ENCODE measurements around the gene NRCAM. TPM values are rescaled to one million over a fixed set of nuclear protein-coding genes. Genes with fewer than 3 reads are reported as not detected.
"Not testable (repeated sequence)": the region's sequence is repeated elsewhere in the genome, so short reads cannot be mapped to it uniquely, and the experiment has no call there.

NRCAM gene
- total RNA-seq, 1 donor from 2014 or later: 0.14 TPM

DNA sequence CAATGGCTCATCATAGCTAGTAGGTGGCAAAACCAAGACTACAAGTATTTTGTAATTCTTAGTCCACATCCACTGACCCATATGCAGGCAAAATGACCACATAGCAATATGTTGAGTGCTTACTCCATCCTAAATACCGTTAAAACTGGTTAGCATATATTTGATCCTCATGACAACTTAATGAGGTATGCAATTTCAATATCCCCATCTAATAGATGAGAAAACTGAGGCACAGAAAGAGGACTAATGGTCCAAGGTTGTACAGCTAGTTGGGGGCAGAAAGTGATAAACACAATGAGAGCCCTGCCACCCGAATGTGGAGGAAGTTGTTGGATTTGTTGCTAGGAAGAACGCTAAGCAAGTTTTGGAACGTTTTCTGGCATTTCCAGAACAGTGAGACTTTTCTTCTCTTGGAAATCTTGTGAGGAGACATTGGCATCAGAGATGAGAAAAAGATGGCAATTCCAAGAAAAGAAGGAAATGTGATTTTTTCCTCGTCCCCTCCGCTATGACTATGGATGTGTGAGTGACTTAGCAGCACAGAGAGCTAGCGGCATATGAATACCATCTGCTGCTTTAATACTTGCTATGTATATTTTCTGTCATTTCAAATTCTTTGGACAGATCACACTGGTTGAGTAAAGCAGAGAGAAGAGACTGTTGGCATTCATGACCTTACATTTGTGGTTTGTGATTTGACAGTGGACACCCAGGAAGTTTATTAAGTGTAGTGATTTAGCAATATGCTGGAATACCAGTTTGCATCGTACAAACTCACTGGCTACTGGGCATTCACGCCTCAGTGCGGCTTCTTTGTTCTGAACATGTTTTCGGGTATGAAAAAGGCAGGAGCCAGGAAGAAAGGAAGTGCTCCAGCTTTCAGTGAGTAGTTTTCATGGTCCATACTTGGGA lies 51.5 kb downstream of the NRCAM start:
- Histone ChIP-seq H3K4me1 (no peaks in the 10 kb centered on the region), H3K27ac (replicated peaks) (no peak overlapping the region), H3K4me3 (no peak overlapping the region), H3K27me3 (ENCODE audit: low read depth) (no peaks in the 10 kb centered on the region), H3K36me3 (no peaks in the 10 kb centered on the region), H3K9me3 (replicated peaks) (no peaks in the 10 kb centered on the region)
- intact Hi-C loops (cut with micrococcal nuclease): no loop called here
- DNase-seq: no peak
- TF ChIP-seq, protein P1, sequence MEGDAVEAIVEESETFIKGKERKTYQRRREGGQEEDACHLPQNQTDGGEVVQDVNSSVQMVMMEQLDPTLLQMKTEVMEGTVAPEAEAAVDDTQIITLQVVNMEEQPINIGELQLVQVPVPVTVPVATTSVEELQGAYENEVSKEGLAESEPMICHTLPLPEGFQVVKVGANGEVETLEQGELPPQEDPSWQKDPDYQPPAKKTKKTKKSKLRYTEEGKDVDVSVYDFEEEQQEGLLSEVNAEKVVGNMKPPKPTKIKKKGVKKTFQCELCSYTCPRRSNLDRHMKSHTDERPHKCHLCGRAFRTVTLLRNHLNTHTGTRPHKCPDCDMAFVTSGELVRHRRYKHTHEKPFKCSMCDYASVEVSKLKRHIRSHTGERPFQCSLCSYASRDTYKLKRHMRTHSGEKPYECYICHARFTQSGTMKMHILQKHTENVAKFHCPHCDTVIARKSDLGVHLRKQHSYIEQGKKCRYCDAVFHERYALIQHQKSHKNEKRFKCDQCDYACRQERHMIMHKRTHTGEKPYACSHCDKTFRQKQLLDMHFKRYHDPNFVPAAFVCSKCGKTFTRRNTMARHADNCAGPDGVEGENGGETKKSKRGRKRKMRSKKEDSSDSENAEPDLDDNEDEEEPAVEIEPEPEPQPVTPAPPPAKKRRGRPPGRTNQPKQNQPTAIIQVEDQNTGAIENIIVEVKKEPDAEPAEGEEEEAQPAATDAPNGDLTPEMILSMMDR (IDR thresholded peaks at IDR 0.05; ENCODE audit: borderline replicate concordance): no peak

DNA sequence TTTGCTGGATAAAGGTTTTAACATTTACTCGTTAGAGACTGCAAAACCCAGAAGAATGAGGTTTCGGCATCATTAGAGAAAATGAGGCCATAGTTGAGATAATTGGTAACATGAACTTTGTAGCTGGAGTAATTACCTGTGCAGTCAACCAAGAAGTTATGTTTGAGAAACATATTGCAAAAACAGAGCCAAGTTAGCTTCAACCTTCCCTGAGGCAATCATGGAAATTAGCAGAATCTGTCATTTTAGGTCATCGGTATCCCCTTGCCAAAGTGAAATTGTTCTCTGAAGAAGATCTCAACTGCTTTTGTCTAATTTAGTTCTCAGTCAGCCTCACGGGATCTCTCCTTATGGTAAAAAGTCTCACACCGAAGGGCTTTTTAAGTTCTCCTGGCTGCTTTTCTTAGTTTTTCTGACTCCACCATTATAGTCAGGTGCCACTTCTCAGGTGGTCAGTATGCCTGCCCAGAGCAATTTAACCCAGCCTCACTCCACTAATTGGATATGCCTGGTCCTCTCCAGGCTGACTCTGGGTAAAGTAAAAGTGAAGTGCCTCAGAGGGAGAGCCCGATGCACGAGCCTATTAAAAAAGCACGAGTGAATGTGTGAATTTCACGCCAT lies 52.5 kb downstream of the NRCAM start:
- H3K4me1 ChIP-seq: no peaks in the 10 kb centered on the region
- H3K27ac ChIP-seq (replicated peaks): no peak overlapping the region
- H3K4me3 ChIP-seq: no peak overlapping the region
- DNase-seq: no peak
- TF ChIP-seq, protein P1 (IDR thresholded peaks at IDR 0.05; ENCODE audit: borderline replicate concordance): no peak
- intact Hi-C loops (cut with micrococcal nuclease): no loop called here
- no peaks in the 10 kb centered on the region for H3K36me3 ChIP-seq
- H3K9me3 ChIP-seq (replicated peaks): no peaks in the 10 kb centered on the region
- H3K27me3 ChIP-seq (ENCODE audit: low read depth): no peaks in the 10 kb centered on the region

DNA sequence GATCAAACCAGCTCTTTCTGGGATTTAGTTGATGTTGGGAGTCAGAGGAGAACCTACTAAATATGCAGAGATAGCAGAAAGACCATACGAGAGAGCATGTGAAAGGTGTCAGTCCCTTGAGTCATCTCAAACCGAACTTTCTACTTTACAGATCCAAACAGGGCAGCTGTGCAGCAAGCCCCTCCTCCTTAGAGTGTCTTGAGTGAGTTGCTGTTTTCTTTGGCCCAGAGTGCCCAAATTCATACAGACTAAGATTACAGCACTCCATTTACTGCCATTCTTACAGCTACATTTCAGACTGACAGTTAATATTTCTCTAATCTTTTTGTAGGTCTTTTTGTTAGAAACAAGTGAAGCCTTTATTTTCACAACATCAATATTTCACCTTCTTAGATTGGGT lies 53.4 kb downstream of the NRCAM start:
- intact Hi-C loops (cut with micrococcal nuclease): no loop called here
- no peaks in the 10 kb centered on the region for H3K9me3 ChIP-seq (replicated peaks)
- no peak overlapping the region for H3K27ac ChIP-seq (replicated peaks)
- H3K36me3 ChIP-seq: no peaks in the 10 kb centered on the region
- DNase-seq: no peak
- H3K27me3 ChIP-seq (ENCODE audit: low read depth): no peaks in the 10 kb centered on the region
- no peak overlapping the region for H3K4me3 ChIP-seq
- TF ChIP-seq, protein P1 (IDR thresholded peaks at IDR 0.05; ENCODE audit: borderline replicate concordance): no peak
- no peaks in the 10 kb centered on the region for H3K4me1 ChIP-seq

DNA sequence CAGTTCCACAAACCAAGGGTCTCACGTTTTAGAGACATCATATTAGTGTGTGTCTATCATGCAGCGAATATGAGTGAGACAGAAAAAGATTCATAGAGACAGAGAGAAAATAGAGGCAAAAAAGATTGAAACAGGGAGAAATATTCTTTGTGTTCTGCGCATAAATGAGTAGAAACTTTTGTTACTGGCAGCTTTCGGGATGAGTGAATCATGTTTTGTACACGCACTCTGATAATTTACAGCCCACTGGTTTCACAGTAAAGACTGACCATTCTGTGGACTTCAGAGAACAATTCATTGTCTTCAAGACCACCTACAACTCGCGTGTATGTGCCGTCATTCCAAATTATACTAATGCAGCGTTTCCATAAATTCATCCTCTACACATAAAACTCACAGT lies 60.2 kb downstream of the NRCAM start:
- no peaks in the 10 kb centered on the region for H3K4me1 ChIP-seq
- TF ChIP-seq, protein P1 (IDR thresholded peaks at IDR 0.05; ENCODE audit: borderline replicate concordance): no peak
- no peaks in the 10 kb centered on the region for H3K36me3 ChIP-seq
- H3K4me3 ChIP-seq: no peak overlapping the region
- peaks cover 22% of the 10 kb centered on the region for H3K27me3 ChIP-seq (ENCODE audit: low read depth)
- H3K27ac ChIP-seq (replicated peaks): no peak overlapping the region
- DNase-seq: no peak
- no peaks in the 10 kb centered on the region for H3K9me3 ChIP-seq (replicated peaks)
- intact Hi-C loops (cut with micrococcal nuclease): no loop called here

DNA sequence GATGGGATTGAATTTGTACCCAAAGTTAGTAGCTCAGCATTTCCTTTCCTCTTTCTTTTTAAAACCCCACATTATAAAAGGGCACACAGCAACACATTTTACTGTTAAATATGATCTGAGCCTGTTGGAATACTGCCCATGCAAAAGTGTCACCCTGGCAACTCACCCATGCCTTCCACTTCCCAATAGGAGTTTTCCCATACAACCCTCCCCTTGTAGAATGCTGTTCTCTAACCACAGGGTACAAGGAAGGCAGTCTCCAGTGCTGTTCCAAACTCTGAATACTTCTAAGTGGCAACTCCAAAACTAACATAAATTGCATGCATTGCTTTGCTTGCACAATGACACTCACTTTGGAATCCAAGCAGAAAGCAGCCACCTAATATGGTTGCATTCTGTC lies 60.8 kb downstream of the NRCAM start:
- Histone ChIP-seq H3K9me3 (replicated peaks) (no peaks in the 10 kb centered on the region), H3K27me3 (ENCODE audit: low read depth) (peaks cover 22% of the 10 kb centered on the region), H3K36me3 (no peaks in the 10 kb centered on the region), H3K4me1 (no peaks in the 10 kb centered on the region), H3K27ac (replicated peaks) (no peak overlapping the region), H3K4me3 (no peak overlapping the region)
- intact Hi-C loops (cut with micrococcal nuclease): no loop called here
- DNase-seq: no peak
- TF ChIP-seq, protein P1 (IDR thresholded peaks at IDR 0.05; ENCODE audit: borderline replicate concordance): no peak

DNA sequence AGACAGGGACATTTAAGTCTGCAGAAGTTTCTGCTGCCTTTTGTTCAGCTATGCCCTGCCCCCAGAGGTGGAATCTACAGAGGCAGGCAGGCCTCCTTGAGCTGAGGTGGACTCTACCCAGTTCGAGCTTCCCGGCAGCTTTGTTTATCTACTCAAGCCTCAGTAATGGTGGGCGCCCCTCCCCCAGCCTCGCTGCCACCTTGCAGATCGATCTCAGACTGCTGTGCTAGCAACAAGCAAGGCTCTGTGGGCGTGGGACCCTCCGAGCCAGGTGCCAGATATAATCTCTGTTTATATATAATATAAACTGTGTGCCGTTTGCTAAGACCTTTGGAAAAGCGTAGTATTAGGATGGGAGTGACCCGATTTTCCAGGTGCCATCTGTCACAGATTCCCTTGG lies 63.1 kb downstream of the NRCAM start:
- H3K36me3 ChIP-seq; H3K9me3 ChIP-seq (replicated peaks); DNase-seq; H3K4me3 ChIP-seq; H3K27ac ChIP-seq (replicated peaks); H3K4me1 ChIP-seq; intact Hi-C loops (cut with micrococcal nuclease): not testable (repeated sequence)
- peaks cover 22% of the 10 kb centered on the region for H3K27me3 ChIP-seq (ENCODE audit: low read depth)

DNA sequence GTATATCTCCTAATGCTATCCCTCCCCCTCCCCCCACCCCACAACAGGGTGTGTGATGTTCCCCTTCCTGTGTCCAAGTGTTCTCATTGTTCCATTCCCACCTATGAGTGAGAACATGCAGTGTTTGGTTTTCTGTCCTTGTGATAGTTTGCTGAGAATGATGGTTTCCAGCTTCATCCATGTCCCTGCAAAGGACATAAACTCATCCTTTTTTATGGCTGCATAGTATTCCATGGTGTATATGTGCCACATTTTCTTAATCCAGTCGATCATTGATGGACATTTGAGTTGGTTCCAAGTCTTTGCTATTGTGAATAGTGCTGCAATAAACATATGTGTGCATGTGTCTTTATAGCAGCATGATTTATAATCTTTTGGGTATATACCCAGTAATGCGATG lies 68.5 kb downstream of the NRCAM start:
- H3K36me3 ChIP-seq; H3K4me3 ChIP-seq; H3K27me3 ChIP-seq (ENCODE audit: low read depth); H3K27ac ChIP-seq (replicated peaks); intact Hi-C loops (cut with micrococcal nuclease); H3K9me3 ChIP-seq (replicated peaks); DNase-seq; H3K4me1 ChIP-seq: not testable (repeated sequence)
